HuH-7.5 (cell line): ENCODE measurements around the gene PLK2.

Source experiments
- DNase-seq: peaks from one replicate; pipeline ENCODE4 v3.0.0; 2011; ENCODE audit warnings: low spot score

The PLK2 gene

GRCh38 chr5:58477760-58478376 lies 18.0 kb upstream of the PLK2 start:
- no peak for DNase-seq

GRCh38 chr5:58475404-58475803 lies 15.5 kb upstream of the PLK2 start:
- no peak for DNase-seq

GRCh38 chr5:58469896-58470295 lies 10.0 kb upstream of the PLK2 start:
- no peak for DNase-seq

- no peak for DNase-seq
Measured at GRCh38 chr5:58466939-58467338, 7.1 kb upstream of the PLK2 start.

GRCh38 chr5:58462623-58463230 lies 2.8 kb upstream of the PLK2 start:
- no peak for DNase-seq

GRCh38 chr5:58462154-58462553 lies 2.3 kb upstream of the PLK2 start:
- DNase-seq, result no peak

- peak; percentile 41 for DNase-seq
Measured at GRCh38 chr5:58460732-58461286, 923 bp upstream of the PLK2 start.

GRCh38 chr5:58459146-58460001 lies 512 bp downstream of the PLK2 start:
- DNase-seq, result no peak

- DNase-seq, result no peak
Measured at GRCh38 chr5:58458743-58459145, 1.1 kb downstream of the PLK2 start.

- DNase-seq, result no peak
Measured at GRCh38 chr5:58458141-58458742, 1.6 kb downstream of the PLK2 start.

GRCh38 chr5:58457050-58457449 lies 2.8 kb downstream of the PLK2 start:
- DNase-seq, result no peak

GRCh38 chr5:58456486-58456885 lies 3.4 kb downstream of the PLK2 start:
- no peak for DNase-seq

- no peak for DNase-seq
Measured at GRCh38 chr5:58456026-58456425, 3.9 kb downstream of the PLK2 start.

GRCh38 chr5:58455480-58455879 lies 4.4 kb downstream of the PLK2 start:
- DNase-seq, result no peak

GRCh38 chr5:58455066-58455465 lies 4.8 kb downstream of the PLK2 start:
- no peak for DNase-seq

GRCh38 chr5:58454025-58454424 lies 5.9 kb downstream of the PLK2 start:
- DNase-seq, result no peak

GRCh38 chr5:58453306-58453705 lies 6.6 kb downstream of the PLK2 start:
- no peak for DNase-seq

- no peak for DNase-seq
Measured at GRCh38 chr5:58452566-58453258, 7.2 kb downstream of the PLK2 start.

GRCh38 chr5:58451732-58452565 lies 7.9 kb downstream of the PLK2 start:
- DNase-seq, result no peak

GRCh38 chr5:58450811-58451629 lies 8.9 kb downstream of the PLK2 start:
- DNase-seq, result no peak
